ENCODE results near the gene PALLD.

The PALLD gene

DNA sequence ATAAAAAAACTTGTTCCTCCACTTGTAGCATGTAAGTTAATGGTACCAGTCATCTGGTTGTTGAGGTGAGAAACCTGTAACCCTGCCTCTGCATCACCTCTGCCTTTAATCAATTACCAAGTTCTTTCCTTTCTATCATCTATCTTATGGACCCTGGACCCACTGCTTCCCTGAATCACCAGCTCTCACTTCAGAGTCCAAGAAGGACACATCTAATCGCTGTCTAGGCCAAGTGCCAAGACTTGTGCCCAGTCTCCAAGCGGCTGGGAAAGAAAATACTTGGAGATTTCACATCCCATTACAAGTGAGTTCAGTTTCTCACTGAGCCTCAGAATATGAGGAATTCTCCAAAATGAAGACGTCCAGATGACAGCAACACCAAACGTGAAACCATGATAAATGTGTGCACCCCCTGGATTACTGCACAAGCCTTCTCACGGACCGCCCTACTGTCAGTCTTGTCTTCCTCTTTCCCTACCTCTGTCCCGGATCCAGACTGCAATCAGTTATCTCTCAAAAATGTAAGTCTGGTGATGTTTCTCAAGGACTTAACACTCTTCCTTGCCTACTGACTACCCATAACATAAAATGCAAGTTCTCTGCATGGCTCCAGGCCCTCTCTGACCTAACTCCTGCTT is 10.4 kb downstream of the PALLD start:
- Histone ChIP-seq H3K9me3 (ENCODE audit: low read length) (no peaks in the 10 kb centered on the region), H3K36me3 (ENCODE audit: insufficient read depth, low read length) (no peaks in the 10 kb centered on the region), H2AFZ (ENCODE audit: low read length) (no peak overlapping the region), H3F3A (ENCODE audit: insufficient read depth, low read length) (no peaks in the 10 kb centered on the region), H3K4me3 (ENCODE audit: low read depth, low read length, poor library complexity, severe bottlenecking) (no peak overlapping the region), H3K4me1 (ENCODE audit: insufficient read depth, low read length, severe bottlenecking) (no peaks in the 10 kb centered on the region), H3K79me2 (ENCODE audit: insufficient read depth, low read length) (no peaks in the 10 kb centered on the region), H3K4me2 (ENCODE audit: low read length) (no peak overlapping the region), H3K9ac (ENCODE audit: low read length) (no peak overlapping the region), H4K20me1 (ENCODE audit: insufficient read depth, low read length) (no peaks in the 10 kb centered on the region), H3K9me2 (ENCODE audit: low read depth, low read length) (no peaks in the 10 kb centered on the region), H3K27ac (ENCODE audit: low read depth, low read length, poor library complexity, severe bottlenecking) (no peak overlapping the region), H3K27me3 (ENCODE audit: insufficient read depth, low read length) (no peaks in the 10 kb centered on the region)
- no peak for TF ChIP-seq EZH2 (IDR thresholded peaks at IDR 0.05; ENCODE audit: borderline replicate concordance, low read length)
- TF ChIP-seq, protein P1, sequence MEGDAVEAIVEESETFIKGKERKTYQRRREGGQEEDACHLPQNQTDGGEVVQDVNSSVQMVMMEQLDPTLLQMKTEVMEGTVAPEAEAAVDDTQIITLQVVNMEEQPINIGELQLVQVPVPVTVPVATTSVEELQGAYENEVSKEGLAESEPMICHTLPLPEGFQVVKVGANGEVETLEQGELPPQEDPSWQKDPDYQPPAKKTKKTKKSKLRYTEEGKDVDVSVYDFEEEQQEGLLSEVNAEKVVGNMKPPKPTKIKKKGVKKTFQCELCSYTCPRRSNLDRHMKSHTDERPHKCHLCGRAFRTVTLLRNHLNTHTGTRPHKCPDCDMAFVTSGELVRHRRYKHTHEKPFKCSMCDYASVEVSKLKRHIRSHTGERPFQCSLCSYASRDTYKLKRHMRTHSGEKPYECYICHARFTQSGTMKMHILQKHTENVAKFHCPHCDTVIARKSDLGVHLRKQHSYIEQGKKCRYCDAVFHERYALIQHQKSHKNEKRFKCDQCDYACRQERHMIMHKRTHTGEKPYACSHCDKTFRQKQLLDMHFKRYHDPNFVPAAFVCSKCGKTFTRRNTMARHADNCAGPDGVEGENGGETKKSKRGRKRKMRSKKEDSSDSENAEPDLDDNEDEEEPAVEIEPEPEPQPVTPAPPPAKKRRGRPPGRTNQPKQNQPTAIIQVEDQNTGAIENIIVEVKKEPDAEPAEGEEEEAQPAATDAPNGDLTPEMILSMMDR (IDR thresholded peaks at IDR 0.05; ENCODE audit: low read length) = no peak

DNA sequence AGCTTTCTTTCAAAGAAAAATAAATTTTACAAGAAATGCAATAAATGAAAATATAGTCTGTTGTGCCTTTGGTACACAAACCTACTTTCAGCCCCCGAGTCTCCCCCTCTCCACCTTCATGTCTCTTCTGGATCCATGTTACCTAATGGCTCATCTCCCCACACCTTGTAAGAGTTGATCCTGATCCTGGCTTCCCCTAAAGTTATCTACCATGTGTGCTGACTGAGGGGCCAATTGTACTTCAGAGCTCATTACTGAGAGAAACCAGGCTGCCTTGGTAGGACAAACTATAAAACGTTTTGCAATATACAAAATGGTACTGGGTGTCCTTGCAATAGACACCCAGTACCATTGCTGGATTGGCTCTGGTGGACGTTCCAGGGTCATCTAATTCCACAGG is 11.8 kb downstream of the PALLD start:
- no peak overlapping the region for H3K4me2 ChIP-seq (ENCODE audit: low read length)
- TF ChIP-seq EZH2 (IDR thresholded peaks at IDR 0.05; ENCODE audit: borderline replicate concordance, low read length) = no peak
- TF ChIP-seq, protein P1 (IDR thresholded peaks at IDR 0.05; ENCODE audit: low read length) = no peak

DNA sequence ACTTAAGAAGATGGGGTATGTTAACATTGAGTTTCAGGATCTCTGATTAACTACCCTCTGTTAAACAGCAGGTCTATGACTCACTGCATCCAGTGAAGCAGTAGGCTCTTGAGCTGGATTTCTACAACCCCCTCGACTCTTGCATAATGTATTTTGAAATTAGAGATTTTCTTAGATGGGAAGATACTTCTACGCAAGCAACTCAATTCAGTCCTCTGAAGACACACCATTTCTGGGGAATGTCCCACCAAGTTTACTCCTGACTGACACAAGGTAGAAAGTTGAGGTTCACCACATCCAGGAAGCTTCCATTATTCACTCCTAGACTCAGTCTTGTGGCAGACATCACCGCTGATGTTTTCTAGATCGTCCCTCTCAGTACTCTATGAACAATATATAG is 12.9 kb downstream of the PALLD start:
- no peak overlapping the region for H3K4me2 ChIP-seq (ENCODE audit: low read length)
- no peaks in the 10 kb centered on the region for H3K9me2 ChIP-seq (ENCODE audit: low read depth, low read length)
- H3K4me1 ChIP-seq (ENCODE audit: insufficient read depth, low read length, severe bottlenecking) = no peaks in the 10 kb centered on the region
- no peak for TF ChIP-seq EZH2 (IDR thresholded peaks at IDR 0.05; ENCODE audit: borderline replicate concordance, low read length)
- TF ChIP-seq, protein P1 (IDR thresholded peaks at IDR 0.05; ENCODE audit: low read length) = no peak
- no peak overlapping the region for H2AFZ ChIP-seq (ENCODE audit: low read length)
- no peaks in the 10 kb centered on the region for H4K20me1 ChIP-seq (ENCODE audit: insufficient read depth, low read length)
- H3K9ac ChIP-seq (ENCODE audit: low read length) = no peak overlapping the region
- H3K9me3 ChIP-seq (ENCODE audit: low read length) = no peaks in the 10 kb centered on the region
- H3F3A ChIP-seq (ENCODE audit: insufficient read depth, low read length) = no peaks in the 10 kb centered on the region
- H3K36me3 ChIP-seq (ENCODE audit: insufficient read depth, low read length) = no peaks in the 10 kb centered on the region
- no peak overlapping the region for H3K27ac ChIP-seq (ENCODE audit: low read depth, low read length, poor library complexity, severe bottlenecking)
- no peak overlapping the region for H3K4me3 ChIP-seq (ENCODE audit: low read depth, low read length, poor library complexity, severe bottlenecking)
- no peaks in the 10 kb centered on the region for H3K79me2 ChIP-seq (ENCODE audit: insufficient read depth, low read length)
- no peaks in the 10 kb centered on the region for H3K27me3 ChIP-seq (ENCODE audit: insufficient read depth, low read length)

More for the DNA sequence above, 11.8 kb downstream of the PALLD start:
- Histone ChIP-seq H3K9ac (ENCODE audit: low read length) (no peak overlapping the region), H3K79me2 (ENCODE audit: insufficient read depth, low read length) (no peaks in the 10 kb centered on the region), H3F3A (ENCODE audit: insufficient read depth, low read length) (no peaks in the 10 kb centered on the region), H3K36me3 (ENCODE audit: insufficient read depth, low read length) (no peaks in the 10 kb centered on the region), H3K9me3 (ENCODE audit: low read length) (no peaks in the 10 kb centered on the region), H4K20me1 (ENCODE audit: insufficient read depth, low read length) (no peaks in the 10 kb centered on the region), H3K4me3 (ENCODE audit: low read depth, low read length, poor library complexity, severe bottlenecking) (no peak overlapping the region), H2AFZ (ENCODE audit: low read length) (no peak overlapping the region), H3K27ac (ENCODE audit: low read depth, low read length, poor library complexity, severe bottlenecking) (no peak overlapping the region), H3K4me1 (ENCODE audit: insufficient read depth, low read length, severe bottlenecking) (no peaks in the 10 kb centered on the region), H3K9me2 (ENCODE audit: low read depth, low read length) (no peaks in the 10 kb centered on the region), H3K27me3 (ENCODE audit: insufficient read depth, low read length) (no peaks in the 10 kb centered on the region)
